Cardiac muscle cell (in vitro differentiated cells and primary cell): ENCODE measurements around the gene SORBS2. TPM values are rescaled to one million over a fixed set of nuclear protein-coding genes. Genes with fewer than 3 reads are reported as not detected.

ENCODE experiments used
- DNase-seq, 2 donors: peaks; one replicate each; pipeline versions ENCODE4 v3.0.0 to v3.0.0-alpha.2; 2010 to 2017; ENCODE audit warnings: low read depth in 1 of 2, low spot score in 1 of 2
- H3K27ac ChIP-seq: fragments of 200-600 bp; sonication (generic); 2 replicates; pipeline ENCODE4 v1.5.1; 2016
- H3K27me3 ChIP-seq: fragments of 200-600 bp; sonication (generic); 2 replicates; pipeline ENCODE4 v1.6.0; 2016; ENCODE audit warnings: control low read depth
- H3K36me3 ChIP-seq: fragments of 200-600 bp; sonication (generic); 2 replicates; pipeline ENCODE4 v1.5.1; 2016; ENCODE audit warnings: control low read depth
- H3K4me1 ChIP-seq: fragments of 200-600 bp; sonication (generic); 2 replicates; pipeline ENCODE4 v1.8.1; 2017; ENCODE audit warnings: low read depth, mild to moderate bottlenecking, mixed run types
- H3K4me3 ChIP-seq: fragments of 200-600 bp; sonication (generic); 2 replicates; pipeline ENCODE4 v1.5.1; 2016; ENCODE audit warnings: mild to moderate bottlenecking
- H3K9me3 ChIP-seq: fragments of 200-600 bp; sonication (generic); 2 replicates; pipeline ENCODE4 v1.5.1; 2017; ENCODE audit warnings: low read depth, mild to moderate bottlenecking, control low read depth
- polyA plus RNA-seq: library from polyadenylated mRNA; unstranded; fragments of >200 nt; fragmentation: Nextera tagmentation; extraction: Ambion mirVana; gene quantifications from 2 replicates; pipeline ENCODE4 v1.2.1, GENCODE V29; 2016
- total RNA-seq: library from RNA; depleted of rRNA; stranded (reverse); fragments of >200 nt; gene quantifications from 2 replicates; pipeline ENCODE4 v1.2.3, GENCODE V29; 2016
- TF ChIP-seq, protein P1 (sequence below): IDR thresholded peaks from 2 replicates; pipeline ENCODE4 v1.5.1; 2012; ENCODE audit warnings: low read depth, mild to moderate bottlenecking, low read length

Gene SORBS2
- total and polyA plus RNA-seq, 2 experiments from 2014 or later, result 453 to 470 TPM

DNA sequence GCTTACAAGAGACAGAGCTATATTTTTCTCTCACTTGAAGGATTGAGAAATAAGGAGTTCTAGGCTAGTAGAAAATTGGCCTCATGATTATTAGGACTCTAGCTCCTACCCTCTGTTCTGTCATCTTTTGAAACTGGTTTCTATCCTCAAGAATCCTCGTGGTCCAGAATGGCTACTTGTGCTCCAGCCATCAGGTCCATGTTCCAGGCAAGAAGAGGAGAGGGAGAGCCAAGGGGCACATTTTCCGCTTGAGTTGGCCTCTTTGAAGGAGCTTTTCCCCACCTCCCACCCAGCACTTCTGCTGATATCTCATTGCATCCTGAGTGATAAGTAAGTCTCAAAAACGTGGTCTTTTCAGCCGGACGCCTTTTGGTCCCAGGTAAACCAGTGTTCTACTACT, 7.2 kb upstream of the SORBS2 start:
- no peak for DNase-seq
- TF ChIP-seq, protein P1, sequence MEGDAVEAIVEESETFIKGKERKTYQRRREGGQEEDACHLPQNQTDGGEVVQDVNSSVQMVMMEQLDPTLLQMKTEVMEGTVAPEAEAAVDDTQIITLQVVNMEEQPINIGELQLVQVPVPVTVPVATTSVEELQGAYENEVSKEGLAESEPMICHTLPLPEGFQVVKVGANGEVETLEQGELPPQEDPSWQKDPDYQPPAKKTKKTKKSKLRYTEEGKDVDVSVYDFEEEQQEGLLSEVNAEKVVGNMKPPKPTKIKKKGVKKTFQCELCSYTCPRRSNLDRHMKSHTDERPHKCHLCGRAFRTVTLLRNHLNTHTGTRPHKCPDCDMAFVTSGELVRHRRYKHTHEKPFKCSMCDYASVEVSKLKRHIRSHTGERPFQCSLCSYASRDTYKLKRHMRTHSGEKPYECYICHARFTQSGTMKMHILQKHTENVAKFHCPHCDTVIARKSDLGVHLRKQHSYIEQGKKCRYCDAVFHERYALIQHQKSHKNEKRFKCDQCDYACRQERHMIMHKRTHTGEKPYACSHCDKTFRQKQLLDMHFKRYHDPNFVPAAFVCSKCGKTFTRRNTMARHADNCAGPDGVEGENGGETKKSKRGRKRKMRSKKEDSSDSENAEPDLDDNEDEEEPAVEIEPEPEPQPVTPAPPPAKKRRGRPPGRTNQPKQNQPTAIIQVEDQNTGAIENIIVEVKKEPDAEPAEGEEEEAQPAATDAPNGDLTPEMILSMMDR, result no peak

DNA sequence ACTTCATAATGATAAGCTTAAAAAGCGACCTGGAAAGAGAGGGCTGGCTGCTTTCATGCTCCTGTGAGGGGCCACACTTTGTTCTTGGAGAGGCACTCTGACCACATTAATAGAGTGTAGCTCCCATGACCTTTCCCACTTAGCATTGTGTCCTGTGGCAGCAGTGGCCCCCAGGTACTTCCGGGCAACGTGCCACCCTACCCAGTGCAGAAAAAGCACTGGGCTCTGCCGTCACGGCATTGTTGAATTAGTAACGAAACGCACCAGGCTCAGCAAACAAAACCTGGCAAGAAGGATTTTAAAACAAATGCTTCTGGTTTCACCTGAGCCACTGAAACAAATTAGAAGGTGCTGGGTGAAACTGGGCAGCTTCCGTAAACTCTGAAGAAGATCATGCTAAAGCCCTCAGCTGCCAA, 5.4 kb upstream of the SORBS2 start:
- peak overlapping the region; percentile 87 for H3K27ac ChIP-seq
- no peak overlapping the region for H3K4me3 ChIP-seq
- TF ChIP-seq, protein P1, result no peak
- H3K9me3 ChIP-seq, result no peaks in the 10 kb centered on the region
- H3K36me3 ChIP-seq, result no peaks in the 10 kb centered on the region
- no peaks in the 10 kb centered on the region for H3K27me3 ChIP-seq
- H3K4me1 ChIP-seq, result peaks cover 12% of the 10 kb centered on the region
- no peak for DNase-seq

More for the DNA sequence above, 7.2 kb upstream of the SORBS2 start:
- Histone ChIP-seq H3K4me3 (no peak overlapping the region), H3K36me3 (no peaks in the 10 kb centered on the region), H3K9me3 (no peaks in the 10 kb centered on the region), H3K27me3 (no peaks in the 10 kb centered on the region), H3K27ac (no peak overlapping the region), H3K4me1 (peaks cover 10% of the 10 kb centered on the region)

DNA sequence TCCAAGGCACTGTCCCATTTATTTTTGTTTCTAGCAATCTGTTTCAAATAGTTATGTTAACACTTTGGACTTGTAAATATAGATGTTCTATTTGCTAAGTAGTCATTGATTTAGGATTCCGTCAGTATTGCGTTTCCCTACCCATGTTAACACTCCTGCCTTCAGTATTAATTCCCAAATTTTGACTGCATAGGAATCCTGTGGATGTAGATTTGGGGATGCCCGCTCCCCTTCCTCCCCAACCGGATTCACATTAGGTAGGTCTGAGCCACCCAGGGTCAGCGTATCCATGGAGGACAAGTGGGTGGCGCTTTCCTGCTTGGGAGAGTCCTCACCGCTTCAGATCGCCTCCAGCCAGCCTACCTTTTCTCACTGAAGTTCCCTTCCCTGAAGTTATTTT, 1.1 kb upstream of the SORBS2 start:
- H3K36me3 ChIP-seq, result no peaks in the 10 kb centered on the region
- no peaks in the 10 kb centered on the region for H3K27me3 ChIP-seq
- no peaks in the 10 kb centered on the region for H3K9me3 ChIP-seq
- TF ChIP-seq, protein P1, result no peak
- no peak overlapping the region for H3K27ac ChIP-seq
- no peak overlapping the region for H3K4me3 ChIP-seq
- peaks cover 15% of the 10 kb centered on the region for H3K4me1 ChIP-seq
- DNase-seq, result no peak

DNA sequence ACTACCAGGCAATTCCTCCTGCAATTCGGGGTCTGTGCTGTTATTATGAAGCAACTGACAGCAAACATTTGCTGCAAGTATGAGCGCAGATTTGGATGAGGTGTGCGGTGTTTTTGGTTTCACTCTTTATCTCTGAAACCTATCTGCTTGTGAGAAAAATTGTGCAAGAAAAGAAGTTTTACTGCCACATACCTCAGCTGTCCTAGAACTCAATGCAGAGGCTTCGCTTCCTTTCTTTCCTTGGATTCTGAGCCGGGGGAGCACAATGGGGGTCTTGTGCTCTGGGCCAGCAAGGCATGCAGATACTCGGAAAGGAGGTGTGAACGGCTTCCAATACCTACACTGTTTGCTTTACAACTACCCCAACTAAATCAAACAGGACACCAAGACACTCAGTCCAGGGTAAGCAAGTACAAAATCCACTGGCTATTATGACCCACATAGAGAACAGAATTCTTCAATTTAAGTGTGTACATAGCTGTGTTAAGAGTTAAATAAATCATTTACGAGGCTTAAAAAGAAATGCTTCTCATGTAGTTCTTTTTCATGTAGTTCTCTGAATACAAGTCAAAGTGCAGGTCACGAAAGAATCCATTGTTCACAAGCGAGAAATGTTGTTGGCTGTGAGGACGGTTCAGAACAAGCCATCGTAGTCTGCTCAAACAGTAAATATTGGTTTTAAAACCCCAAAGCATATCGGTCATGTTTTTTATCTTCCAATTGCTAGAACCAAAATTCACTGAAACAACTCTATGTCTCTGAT, 1.1 kb downstream of the SORBS2 start:
- no peaks in the 10 kb centered on the region for H3K9me3 ChIP-seq
- no peaks in the 10 kb centered on the region for H3K36me3 ChIP-seq
- H3K4me3 ChIP-seq, result peak overlapping the region; percentile 55
- H3K27me3 ChIP-seq, result no peaks in the 10 kb centered on the region
- no peak for DNase-seq
- H3K27ac ChIP-seq, result peak overlapping the region; percentile 96
- TF ChIP-seq, protein P1, result no peak
- H3K4me1 ChIP-seq, result peaks cover 12% of the 10 kb centered on the region

DNA sequence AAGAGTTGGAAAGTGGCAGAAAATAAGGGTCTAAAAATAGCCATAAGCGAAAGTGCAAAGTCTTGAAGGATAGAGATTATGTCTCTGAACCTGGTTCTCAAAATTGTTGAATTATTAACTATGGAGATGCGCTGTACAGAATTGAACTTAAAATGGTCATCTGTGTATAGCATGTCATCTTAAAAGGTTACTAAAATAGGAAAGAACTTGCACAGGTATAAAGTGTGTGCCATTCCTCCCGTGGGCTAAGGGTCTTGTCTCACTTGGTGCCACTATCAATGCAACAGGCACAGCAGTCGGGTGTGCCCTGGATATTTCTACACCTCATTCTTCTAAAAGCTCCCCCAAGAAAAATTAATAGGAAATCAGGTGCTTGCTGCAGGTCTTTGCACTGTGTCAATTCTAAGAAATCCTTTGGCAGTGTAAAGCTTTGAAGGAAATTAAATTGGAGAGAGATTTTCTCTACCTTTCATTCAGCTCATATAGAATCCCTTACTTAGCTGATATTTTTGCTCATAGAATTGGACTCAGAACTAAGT, 2.4 kb downstream of the SORBS2 start:
- TF ChIP-seq, protein P1, result no peak
- Histone ChIP-seq H3K27me3 (no peaks in the 10 kb centered on the region), H3K4me3 (peak overlapping the region; percentile 55), H3K4me1 (peaks cover 21% of the 10 kb centered on the region), H3K36me3 (no peaks in the 10 kb centered on the region), H3K9me3 (no peaks in the 10 kb centered on the region), H3K27ac (peak overlapping the region; percentile 96)
- no peak for DNase-seq
